Endothelial cell of umbilical vein (primary cell): ENCODE results near the gene LRRC34.

Experiments
- CTCF ChIP-seq, 2 donors: IDR thresholded peaks; 1 replicate in 1 of 2; 2 replicates in 1 of 2; pipeline ENCODE4 v1.5.1; 2011; ENCODE audit warnings: low read length in 2 of 2, mild to moderate bottlenecking in 2 of 2, moderate library complexity in 2 of 2, control low read depth in 1 of 2, inconsistent platforms in 1 of 2, low read depth in 1 of 2; ENCODE audit not compliant: insufficient read depth in 1 of 2; ENCODE audit errors: extremely low read depth in 1 of 2
- EZH2 ChIP-seq: IDR thresholded peaks from 2 replicates; pipeline ENCODE4 v1.6.1; 2012; ENCODE audit warnings: borderline replicate concordance, low read depth, mild to moderate bottlenecking, moderate library complexity, low read length, inconsistent platforms; ENCODE audit not compliant: severe bottlenecking
- FOS ChIP-seq: IDR thresholded peaks from 2 replicates; pipeline ENCODE4 v1.6.1; 2011; ENCODE audit warnings: mild to moderate bottlenecking, low read length, moderate library complexity, borderline replicate concordance; ENCODE audit not compliant: insufficient read depth

GRCh38 chr3:169804681-169805080 lies 8.0 kb downstream of the LRRC34 start:
- TF ChIP-seq EZH2 (no peak), FOS (no peak), CTCF (IDR thresholded peaks at IDR 0.05; ENCODE audit: extremely low read depth in 1 of 2, insufficient read depth in 1 of 2, low read depth in 1 of 2, low read length in 2 of 2) (no peak)
